HepG2 (cell line): Measurements from ENCODE around the gene UGP2. TPM values are rescaled to one million over a fixed set of nuclear protein-coding genes. Genes with fewer than 3 reads are reported as not detected.

Source experiments
- ATAC-seq: fragments of 200-7000 bp; cut with Tn5 transposase; 3 replicates; pipeline ENCODE4 v1.9.1; 2020; ENCODE audit warnings: mild to moderate bottlenecking, moderate library complexity
- BruUV-seq: library from RNA; stranded (reverse); fragments of 400-500 nt; replicated peaks from 2 replicates; lab custom pipeline; 2021; lab: Mats Ljungman, UMichigan
- CTCF ChIA-PET: fragments of 300-600 bp; formaldehyde crosslinking; extraction: SDS; loops from one replicate; lab custom pipeline; 2021; ENCODE audit warnings: low total read pairs, inconsistent platforms, low intra/inter-chr PET ratio; lab: Yijun Ruan, JAX
- POLR2A ChIA-PET: fragments of 350-600 bp; sonication (Branson Sonifier 250); formaldehyde crosslinking; loops from one replicate; lab custom pipeline; 2020; ENCODE audit warnings: antibody characterized with exemption, inconsistent platforms; lab: Yijun Ruan, JAX
- DNase-seq: peaks from one replicate; pipeline ENCODE4 v3.0.0-alpha.2; 2015; ENCODE audit warnings: low spot score
- FAIRE-seq: peaks from 3 replicates; lab custom pipeline; 2011; peaks lifted over from hg19 to GRCh38; lab: Jason Lieb, UNC
- H2AFZ ChIP-seq: one replicate; pipeline ENCODE4 v1.6.1; 2011; ENCODE audit warnings: low read length, inconsistent platforms
- H3K27ac ChIP-seq: fragments of 300-600 bp; 3 replicates; pipeline ENCODE4 v1.8.0; 2011; ENCODE audit warnings: mixed run types, mild to moderate bottlenecking, mixed read lengths, low read length, inconsistent platforms; ENCODE audit not compliant: insufficient read depth; ENCODE audit errors: extremely low read length
- H3K27me3 ChIP-seq, 2 experiments: fragments of 200-600 bp in 1 of 2; 2 replicates in 1 of 2; 3 replicates in 1 of 2; pipeline versions ENCODE4 v1.6.0 to v1.8.0; 2011; ENCODE audit warnings: low read length in 2 of 2, mild to moderate bottlenecking in 2 of 2, moderate library complexity in 2 of 2, inconsistent platforms in 1 of 2; ENCODE audit not compliant: insufficient read depth in 2 of 2, control insufficient read depth in 1 of 2
- H3K36me3 ChIP-seq, 2 experiments: fragments of 200-600 bp in 1 of 2; replicated peaks in 1 of 2; 2 replicates in 1 of 2; 3 replicates in 1 of 2; pipeline versions ENCODE4 v1.5.1 to v1.8.0; 2011; ENCODE audit warnings: low read length in 2 of 2, inconsistent platforms in 1 of 2; ENCODE audit not compliant: insufficient read depth in 2 of 2, control insufficient read depth in 1 of 2
- H3K4me1 ChIP-seq: 2 replicates; pipeline ENCODE4 v1.5.1; 2012; ENCODE audit warnings: low read length, inconsistent platforms; ENCODE audit not compliant: insufficient read depth
- H3K4me2 ChIP-seq: 2 replicates; pipeline ENCODE4 v1.6.0; 2011; ENCODE audit warnings: low read depth, low read length, inconsistent platforms
- H3K4me3 ChIP-seq, 3 experiments: fragments of 200-600 bp in 1 of 3; sonication (generic), shearing (Covaris generic) in 1 of 3; replicated peaks in 1 of 3; 2 replicates each; pipeline ENCODE4 v1.5.1; 2011 to 2016; ENCODE audit warnings: low read length in 3 of 3, inconsistent platforms in 2 of 3, low read depth in 2 of 3, mild to moderate bottlenecking in 2 of 3, control low read depth in 1 of 3, mixed read lengths in 1 of 3; ENCODE audit not compliant: insufficient read depth in 1 of 3
- H3K79me2 ChIP-seq: one replicate; pipeline ENCODE4 v1.6.1; 2011; ENCODE audit warnings: low read length, inconsistent platforms; ENCODE audit not compliant: insufficient read depth
- H3K9ac ChIP-seq: 2 replicates; pipeline ENCODE4 v1.6.0; 2011; ENCODE audit warnings: mild to moderate bottlenecking, low read depth, low read length, inconsistent platforms; ENCODE audit not compliant: insufficient read depth
- H3K9me3 ChIP-seq: 2 replicates; pipeline ENCODE4 v1.5.1; 2012; ENCODE audit warnings: mild to moderate bottlenecking, low read length
- H4K20me1 ChIP-seq: 2 replicates; pipeline ENCODE4 v1.6.0; 2011; ENCODE audit warnings: inconsistent platforms, mild to moderate bottlenecking, low read length, moderate library complexity; ENCODE audit not compliant: insufficient read depth
- ARID3A ChIP-seq: IDR thresholded peaks from 2 replicates; pipeline ENCODE4 v1.6.1; 2012; ENCODE audit warnings: low read depth, low read length, improper control_type of control experiment
- CSRNP2 ChIP-seq: sonication (generic); formaldehyde crosslinking; conservative IDR thresholded peaks from 2 replicates; pipeline ENCODE4 v1.8.0; 2022; ENCODE audit warnings: low read depth, missing genetic modification reagents
- FOXK2 ChIP-seq: fragments of 450-650 bp; IDR thresholded peaks from 2 replicates; pipeline ENCODE4 v1.6.1; 2016
- GTF3A ChIP-seq: sonication (generic); formaldehyde crosslinking; conservative IDR thresholded peaks from 2 replicates; pipeline ENCODE4 v1.4.0; 2020; ENCODE audit warnings: mild to moderate bottlenecking, missing genetic modification reagents
- HNRNPL ChIP-seq: fragments of 200-400 bp; formaldehyde crosslinking; IDR thresholded peaks from 2 replicates; pipeline ENCODE4 v1.6.1; 2017; ENCODE audit warnings: mild to moderate bottlenecking, low read depth, low read length
- LCORL ChIP-seq, 2 experiments: fragments of 450-650 bp in 1 of 2; sonication (generic) in 1 of 2; formaldehyde crosslinking in 1 of 2; IDR thresholded peaks; 2 replicates each; pipeline versions ENCODE4 v1.5.0 to v1.6.1; 2017 to 2020; ENCODE audit warnings: antibody characterized with exemption in 1 of 2, missing genetic modification reagents in 1 of 2
- MLXIP ChIP-seq: sonication (generic); formaldehyde crosslinking; IDR thresholded peaks from 2 replicates; pipeline ENCODE4 v1.9.0; 2021; ENCODE audit warnings: missing genetic modification reagents, borderline replicate concordance
- NR1H2 ChIP-seq: sonication (generic); formaldehyde crosslinking; IDR thresholded peaks from 2 replicates; pipeline ENCODE4 v1.8.1; 2022; ENCODE audit warnings: low read depth, missing genetic modification reagents, borderline replicate concordance
- PCBP1 ChIP-seq: fragments of 200-400 bp; formaldehyde crosslinking; IDR thresholded peaks from 2 replicates; pipeline ENCODE4 v1.6.1; 2017; ENCODE audit warnings: mild to moderate bottlenecking, low read depth, low read length, borderline replicate concordance
- RARG ChIP-seq: sonication (generic); formaldehyde crosslinking; IDR thresholded peaks from 2 replicates; pipeline ENCODE4 v1.4.0; 2020; ENCODE audit warnings: low read depth, mild to moderate bottlenecking, missing genetic modification reagents
- TERF1 ChIP-seq: sonication (generic); formaldehyde crosslinking; IDR thresholded peaks from 2 replicates; pipeline ENCODE4 v1.8.0; 2022; ENCODE audit warnings: mild to moderate bottlenecking, missing genetic modification reagents, moderate library complexity
- U2AF1 ChIP-seq: fragments of 200-400 bp; formaldehyde crosslinking; optimal IDR thresholded peaks from 2 replicates; pipeline ENCODE3; 2017; ENCODE audit warnings: mild to moderate bottlenecking, low read depth, low read length
- ZBTB42 ChIP-seq: sonication (generic); formaldehyde crosslinking; IDR thresholded peaks from 2 replicates; pipeline ENCODE4 v1.5.0; 2020; ENCODE audit warnings: mild to moderate bottlenecking, missing genetic modification reagents
- ZMAT5 ChIP-seq: sonication (generic); formaldehyde crosslinking; IDR thresholded peaks from 2 replicates; pipeline ENCODE4 v1.5.0; 2020; ENCODE audit warnings: mild to moderate bottlenecking, low read depth, missing genetic modification reagents, borderline replicate concordance
- ZSCAN25 ChIP-seq: sonication (generic); formaldehyde crosslinking; IDR thresholded peaks from 2 replicates; pipeline ENCODE4 v1.8.0; 2022; ENCODE audit warnings: mild to moderate bottlenecking, missing genetic modification reagents
- WGBS: methylation state at CpG from one replicate; pipeline ENCODE4 v1.1.6; 2017; ENCODE audit warnings: low lambda C conversion rate; 5-methylcytosine and 5-hydroxymethylcytosine counted together
- in situ Hi-C: cut with HindIII; loops from 2 replicates; pipeline ENCODE4 v1.10.0; 2017; ENCODE audit warnings: low pct_unique_long_range_greater_than_20kb; ENCODE audit not compliant: extremely low pct_ligation_motif_present
- intact Hi-C: fragments of 100-400 bp; cut with micrococcal nuclease; formaldehyde crosslinking; loops from one replicate; pipeline ENCODE4 v1.10.0; 2022; ENCODE audit not compliant: unreplicated experiment
- polyA plus RNA-seq, 8 experiments: library from polyadenylated mRNA; depleted of rRNA in 3 of 8; stranded (reverse) in 7 of 8; unstranded in 1 of 8; fragments of >200 nt; fragmentation: Illumina TruSeq in 4 of 8; extraction: Trizol in 4 of 8; gene quantifications; 2 replicates each; pipeline versions ENCODE4 v1.2.1 to v1.2.3, GENCODE V29; 2011 to 2016; ENCODE audit warnings: low read depth in 4 of 8, missing spikeins in 1 of 8, mixed read lengths in 1 of 8; ENCODE audit not compliant: insufficient read depth in 1 of 8
- total RNA-seq, 5 experiments: library from RNA; depleted of rRNA; stranded (reverse); fragments of >200 nt; fragmentation: Illumina TruSeq; extraction: Trizol; gene quantifications; 2 replicates each; pipeline ENCODE4 v1.2.3, GENCODE V29; 2016; ENCODE audit warnings: low read depth in 1 of 5

The UGP2 gene
- total and polyA plus RNA-seq, 2 of the 13 experiments (the other 11 are each of a cell fraction or from before 2014, with no cell fraction given), result 96.0 to 134 TPM

- Histone ChIP-seq H3K4me1 (peaks cover 36% of the 10 kb centered on the region), H3K9me3 (no peaks in the 10 kb centered on the region), H3K4me2 (no peak overlapping the region), H2AFZ (no peak overlapping the region), H3K79me2 (peaks cover 3% of the 10 kb centered on the region), H3K27ac (no peak overlapping the region), H3K9ac (no peak overlapping the region), H3K27me3 (no peaks in the 10 kb centered on the region), H3K36me3 (peaks cover 10 to 60% of the 10 kb centered on the region in 2 experiments), H3K4me3 (no peak overlapping the region), H4K20me1 (peaks cover 12% of the 10 kb centered on the region)
- CTCF ChIA-PET, result no interaction called here
- intact Hi-C loops (no loop called here), in situ Hi-C loops (no loop called here)
- no TSS peak for BruUV-seq
- TF ChIP-seq GTF3A (CRISPR knock-in tag), result no peak
- TF ChIP-seq PCBP1, result no peak
- TF ChIP-seq MLXIP (CRISPR knock-in tag), result no peak
- no peak for TF ChIP-seq FOXK2
- TF ChIP-seq RARG, result no peak
- no peak for TF ChIP-seq TERF1 (CRISPR knock-in tag)
- no peak for TF ChIP-seq CSRNP2
- no peak for TF ChIP-seq NR1H2 (CRISPR knock-in tag)
- no peak for TF ChIP-seq ZBTB42 (CRISPR knock-in tag)
- no peak for TF ChIP-seq ZSCAN25 (CRISPR knock-in tag)
- no peak for TF ChIP-seq ARID3A
- no peak for TF ChIP-seq U2AF1
- no peak for TF ChIP-seq ZMAT5 (CRISPR knock-in tag)
- TF ChIP-seq LCORL (IDR thresholded peaks at IDR 0.05), result no peak
- TF ChIP-seq LCORL (CRISPR knock-in tag; IDR thresholded peaks at IDR 0.05), result no peak
- TF ChIP-seq HNRNPL, result no peak
- DNase-seq (no peak), FAIRE-seq (no peak), ATAC-seq (no peak)
- POLR2A ChIA-PET, result interaction anchor here (4.5 kb wide), 1 partner anchor 25 kb away, joined by 21 read pairs; the partner anchor contains the start of gene UGP2
- 98% methylated on average over 2 of the region's 2 CpGs for WGBS
These were observed 24.5 kb downstream of the UGP2 start for GRCh38 chr2:63866009-63866709.
